HepG2 (cell line): ENCODE results near the gene SPAG4. TPM values are rescaled to one million over a fixed set of nuclear protein-coding genes. Genes with fewer than 3 reads are reported as not detected.

Experiments used
- ATAD3A ChIP-seq: sonication (generic); formaldehyde crosslinking; IDR thresholded peaks from 2 replicates; pipeline ENCODE4 v1.4.0; 2020; ENCODE audit warnings: missing genetic modification reagents
- CHCHD3 ChIP-seq: sonication (generic); formaldehyde crosslinking; IDR thresholded peaks from 2 replicates; pipeline ENCODE4 v1.8.0; 2022; ENCODE audit warnings: mild to moderate bottlenecking, missing genetic modification reagents, moderate library complexity
- FOXK1 ChIP-seq: sonication (generic); formaldehyde crosslinking; IDR thresholded peaks from 2 replicates; pipeline ENCODE4 v1.4.0; 2020; ENCODE audit warnings: low read depth, missing genetic modification reagents, borderline replicate concordance
- GATAD2A ChIP-seq: IDR thresholded peaks from 2 replicates; pipeline ENCODE4 v1.6.1; 2016
- JARID2 ChIP-seq: sonication (generic); formaldehyde crosslinking; IDR thresholded peaks from 2 replicates; pipeline ENCODE4 v1.8.1; 2023; ENCODE audit warnings: missing genetic modification reagents, inconsistent platforms; ENCODE audit not compliant: insufficient replicate concordance
- KIAA2018 ChIP-seq: sonication (generic); formaldehyde crosslinking; IDR thresholded peaks from 2 replicates; pipeline ENCODE4 v1.5.0; 2020; ENCODE audit warnings: mild to moderate bottlenecking, missing genetic modification reagents, borderline replicate concordance
- KMT2B ChIP-seq: IDR thresholded peaks from 2 replicates; pipeline ENCODE4 v1.6.1; 2016; ENCODE audit warnings: missing genetic modification reagents, missing compliant biosample characterization
- MEF2D ChIP-seq: sonication (generic); formaldehyde crosslinking; IDR thresholded peaks from 2 replicates; pipeline ENCODE4 v1.5.1; 2020; ENCODE audit warnings: mild to moderate bottlenecking, missing genetic modification reagents
- MIXL1 ChIP-seq: IDR thresholded peaks from 2 replicates; pipeline ENCODE4 v1.6.1; 2016
- MZF1 ChIP-seq: sonication (generic); formaldehyde crosslinking; IDR thresholded peaks from 2 replicates; pipeline ENCODE4 v1.8.1; 2023; ENCODE audit warnings: mild to moderate bottlenecking, missing genetic modification reagents, borderline replicate concordance
- NCOR1 ChIP-seq: fragments of 200-600 bp; sonication (generic); IDR thresholded peaks from 2 replicates; pipeline ENCODE4 v1.7.0; 2017; ENCODE audit warnings: antibody characterized with exemption, low read length, borderline replicate concordance
- PRPF4 ChIP-seq: fragments of 200-400 bp; formaldehyde crosslinking; IDR thresholded peaks from 2 replicates; pipeline ENCODE4 v1.6.1; 2016; ENCODE audit warnings: low read length, low read depth; ENCODE audit not compliant: poor library complexity, severe bottlenecking
- RFX5 ChIP-seq: IDR thresholded peaks from 2 replicates; pipeline ENCODE4 v1.6.1; 2011; ENCODE audit warnings: low read depth, low read length, improper control_type of control experiment
- TEF ChIP-seq: sonication (generic); formaldehyde crosslinking; IDR thresholded peaks from 2 replicates; pipeline ENCODE4 v1.5.0; 2020; ENCODE audit warnings: missing genetic modification reagents
- ZBTB8A ChIP-seq: sonication (generic); formaldehyde crosslinking; IDR thresholded peaks from 2 replicates; pipeline ENCODE4 v1.4.0; 2020; ENCODE audit warnings: mild to moderate bottlenecking, low read depth, missing genetic modification reagents, borderline replicate concordance
- ZNF362 ChIP-seq: sonication (generic); formaldehyde crosslinking; IDR thresholded peaks from 2 replicates; pipeline ENCODE4 v1.4.0; 2020; ENCODE audit warnings: missing genetic modification reagents, mild to moderate bottlenecking, borderline replicate concordance
- ZNF503 ChIP-seq: sonication (generic); formaldehyde crosslinking; IDR thresholded peaks from 2 replicates; pipeline ENCODE4 v1.4.0; 2020; ENCODE audit warnings: missing genetic modification reagents
- polyA plus RNA-seq, 8 experiments: library from polyadenylated mRNA; depleted of rRNA in 3 of 8; stranded (reverse) in 7 of 8; unstranded in 1 of 8; fragments of >200 nt; fragmentation: Illumina TruSeq in 4 of 8; extraction: Trizol in 4 of 8; gene quantifications; 2 replicates each; pipeline versions ENCODE4 v1.2.1 to v1.2.3, GENCODE V29; 2011 to 2016; ENCODE audit warnings: low read depth in 4 of 8, missing spikeins in 1 of 8, mixed read lengths in 1 of 8; ENCODE audit not compliant: insufficient read depth in 1 of 8
- total RNA-seq, 5 experiments: library from RNA; depleted of rRNA; stranded (reverse); fragments of >200 nt; fragmentation: Illumina TruSeq; extraction: Trizol; gene quantifications; 2 replicates each; pipeline ENCODE4 v1.2.3, GENCODE V29; 2016; ENCODE audit warnings: low read depth in 1 of 5

SPAG4 gene
- total and polyA plus RNA-seq, 2 of the 13 experiments (the other 11 are each of a cell fraction or from before 2014, with no cell fraction given): 5.8 to 137 TPM

- TF ChIP-seq JARID2 (CRISPR knock-in tag): peak; percentile 97
- TF ChIP-seq TEF: 0 out of 2 replicates have a peak, but pooled peaks have one; percentile 0
- TF ChIP-seq MIXL1 (CRISPR knock-in tag): peak; percentile 93
- TF ChIP-seq ATAD3A (CRISPR knock-in tag): no peak; the same call in 1 of the 2 replicates
- TF ChIP-seq CHCHD3: peak; percentile 96
- peak; percentile 96 for TF ChIP-seq ZBTB8A (CRISPR knock-in tag)
- TF ChIP-seq PRPF4: no peak
- peak; percentile 83 for TF ChIP-seq GATAD2A (CRISPR knock-in tag)
- TF ChIP-seq ZNF503 (CRISPR knock-in tag): peak; percentile 50; the same call in 1 of the 2 replicates
- TF ChIP-seq KMT2B (CRISPR knock-in tag): peak; percentile 93
- TF ChIP-seq RFX5: peak; percentile 67; the same call in 1 of the 2 replicates
- peak; percentile 96 for TF ChIP-seq MEF2D (CRISPR knock-in tag)
- no peak; the same call in 1 of the 2 replicates for TF ChIP-seq MZF1 (CRISPR knock-in tag)
- TF ChIP-seq FOXK1 (CRISPR knock-in tag): peak; percentile 83; the same call in 1 of the 2 replicates
- 0 out of 2 replicates have a peak, but pooled peaks have one; percentile 24 for TF ChIP-seq NCOR1
- TF ChIP-seq ZNF362 (CRISPR knock-in tag): peak; percentile 71
- peak; percentile 99 for TF ChIP-seq KIAA2018
Observed at GRCh38 chr20:35664466-35665206, 49.0 kb downstream of the SPAG4 start, which contains the start of the genes CPNE1 and RBM12 (continued).
